Measurements from ENCODE around the gene RPUSD1.

RPUSD1 gene

DNA sequence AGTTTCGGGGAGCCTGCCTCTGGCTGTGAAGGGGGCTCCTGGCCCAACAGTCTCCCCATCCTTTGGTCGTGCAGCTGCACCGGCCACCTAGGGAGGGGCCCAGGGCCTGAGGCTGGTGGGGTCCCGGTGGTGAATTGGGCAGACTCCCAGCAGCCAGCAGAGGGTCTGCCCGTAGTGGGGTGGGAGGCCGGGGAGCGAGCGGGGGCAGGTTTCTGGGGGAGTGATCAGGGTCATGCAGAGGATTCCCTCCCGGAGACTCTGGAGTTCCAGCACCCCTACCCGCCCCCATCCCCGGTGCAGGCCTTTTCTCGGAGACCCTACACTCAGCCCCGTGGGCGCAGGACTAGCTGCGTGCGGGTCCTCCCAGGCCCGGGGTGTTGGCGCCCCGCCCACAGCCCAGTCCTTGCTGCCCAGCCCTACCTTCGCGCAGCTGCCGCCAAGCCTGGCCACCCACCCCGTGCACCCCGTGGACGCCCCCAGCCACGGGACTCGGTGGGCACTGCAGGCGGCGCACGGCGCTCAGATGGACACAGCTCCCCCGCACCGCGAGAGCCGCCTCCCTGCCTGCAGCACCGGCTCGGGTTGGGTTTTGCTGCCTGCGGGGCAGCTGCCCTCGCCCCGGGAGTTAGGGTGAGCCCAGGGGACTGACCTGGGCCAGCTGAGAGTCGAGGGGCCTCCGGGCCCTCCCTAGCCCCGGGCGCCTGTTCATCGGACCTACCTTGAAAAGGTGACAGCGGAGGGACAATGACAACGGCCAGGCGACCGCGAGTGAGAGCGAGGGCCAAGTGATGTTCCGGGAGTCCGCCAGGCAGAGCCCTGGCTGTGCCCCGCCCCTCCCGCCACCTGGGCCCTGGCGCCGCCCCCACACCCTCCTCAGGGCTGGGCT lies 12.0 kb upstream of the RPUSD1 start, which contains the start of gene GNG13:
TSS of gene GNG13 (minus strand) at position 787 of the 886 bp plus-strand sequence. CDS start 1,657 bp downstream, outside the sequence.
- no peak for DNase-seq

DNA sequence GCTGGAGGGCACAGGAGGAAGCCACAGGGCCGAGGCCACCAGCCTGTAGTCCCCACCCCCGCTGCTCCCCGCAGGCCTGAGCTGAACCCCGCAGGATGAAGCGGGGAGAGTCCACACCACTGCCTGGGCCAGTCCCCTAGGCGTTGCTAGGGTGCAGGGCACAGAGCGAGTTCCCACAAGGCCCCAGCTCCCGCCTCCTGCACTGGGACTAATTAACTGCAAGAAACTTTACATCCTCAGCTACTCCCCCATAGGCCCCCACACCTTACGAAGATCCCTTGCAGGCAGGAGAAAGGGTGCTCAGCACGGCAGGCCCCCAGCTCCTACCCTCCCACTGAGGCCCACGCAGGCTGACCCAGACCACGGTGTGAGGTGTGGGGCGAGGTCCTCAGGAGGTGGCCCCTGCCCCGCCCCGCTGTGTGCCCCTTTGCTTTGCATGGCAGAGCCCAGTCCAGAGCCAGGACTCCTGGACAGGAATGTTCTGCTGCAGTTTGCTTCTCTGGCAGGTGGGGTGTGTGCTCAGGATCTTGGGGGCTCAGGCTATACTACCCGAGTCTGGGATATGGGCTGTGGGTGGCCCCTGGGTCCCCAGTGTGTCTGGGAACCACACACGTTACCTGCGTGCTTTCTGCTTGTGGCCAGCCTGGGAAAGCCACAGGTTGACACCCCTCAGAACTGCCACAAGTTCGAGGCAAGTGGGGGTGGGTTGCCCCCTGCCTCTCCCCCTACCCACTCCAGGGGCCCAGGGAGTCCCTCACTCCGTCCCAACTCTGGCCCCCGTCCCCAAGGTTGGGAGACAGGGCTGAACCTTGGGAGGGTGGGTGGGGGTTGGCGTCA lies 11.1 kb upstream of the RPUSD1 start:
- DNase-seq = no peak

DNA sequence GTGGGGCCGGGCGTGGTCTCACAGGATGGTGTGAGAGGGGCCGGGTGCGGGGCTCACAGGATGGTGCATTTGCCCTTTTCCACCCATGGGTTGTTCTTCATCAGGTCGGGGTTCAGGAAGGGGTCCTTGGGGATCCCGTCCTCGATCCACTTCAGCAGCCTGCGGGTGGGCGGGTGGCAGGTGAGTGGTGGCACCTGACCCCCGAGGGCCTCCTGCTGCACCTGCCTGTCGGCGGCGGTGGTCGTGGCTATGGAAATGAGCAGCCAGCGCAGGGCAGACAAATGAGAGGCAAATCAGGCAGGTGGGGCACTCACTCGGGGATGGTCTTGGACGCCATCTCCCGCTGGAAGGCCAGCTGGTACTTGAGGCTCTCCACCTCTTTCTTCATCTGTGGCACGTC lies 10.5 kb upstream of the RPUSD1 start:
- DNase-seq = no peak

DNA sequence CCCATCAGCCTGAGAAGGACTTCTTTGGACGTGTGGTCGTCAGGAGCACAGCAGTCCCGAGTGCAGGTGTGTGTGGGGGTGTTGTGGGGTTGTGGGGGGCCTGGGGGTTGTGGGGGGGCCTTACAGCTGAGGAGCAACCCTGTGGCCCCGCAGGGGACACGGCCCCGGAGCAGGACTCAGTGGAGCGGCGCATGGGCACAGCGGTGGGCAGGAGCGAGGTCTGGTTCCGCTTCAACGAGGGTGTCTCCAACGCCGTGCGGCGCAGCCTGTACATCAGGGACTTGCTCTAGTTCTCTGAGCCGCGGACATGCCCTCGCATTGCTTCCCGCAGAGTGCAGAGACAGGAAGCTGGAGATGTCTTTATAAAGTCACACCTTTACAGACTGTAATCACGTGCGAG lies 9.5 kb upstream of the RPUSD1 start:
- DNase-seq = no peak

DNA sequence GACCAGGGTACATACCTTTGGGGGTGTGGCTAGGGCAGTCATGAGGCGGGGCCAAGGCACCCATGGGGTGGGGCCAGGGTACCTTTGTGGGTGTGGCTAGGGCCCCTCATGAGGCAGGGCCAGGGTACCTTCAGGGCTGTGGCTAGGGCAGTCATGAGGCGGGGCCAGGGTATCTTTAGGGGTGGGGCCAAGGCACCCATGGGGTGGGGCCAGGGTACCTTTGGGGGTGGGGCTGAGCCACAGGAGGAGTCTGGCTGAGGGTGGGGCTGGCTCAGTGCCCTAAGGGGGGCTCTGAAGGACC lies 8.9 kb upstream of the RPUSD1 start:
- no peak for DNase-seq

DNA sequence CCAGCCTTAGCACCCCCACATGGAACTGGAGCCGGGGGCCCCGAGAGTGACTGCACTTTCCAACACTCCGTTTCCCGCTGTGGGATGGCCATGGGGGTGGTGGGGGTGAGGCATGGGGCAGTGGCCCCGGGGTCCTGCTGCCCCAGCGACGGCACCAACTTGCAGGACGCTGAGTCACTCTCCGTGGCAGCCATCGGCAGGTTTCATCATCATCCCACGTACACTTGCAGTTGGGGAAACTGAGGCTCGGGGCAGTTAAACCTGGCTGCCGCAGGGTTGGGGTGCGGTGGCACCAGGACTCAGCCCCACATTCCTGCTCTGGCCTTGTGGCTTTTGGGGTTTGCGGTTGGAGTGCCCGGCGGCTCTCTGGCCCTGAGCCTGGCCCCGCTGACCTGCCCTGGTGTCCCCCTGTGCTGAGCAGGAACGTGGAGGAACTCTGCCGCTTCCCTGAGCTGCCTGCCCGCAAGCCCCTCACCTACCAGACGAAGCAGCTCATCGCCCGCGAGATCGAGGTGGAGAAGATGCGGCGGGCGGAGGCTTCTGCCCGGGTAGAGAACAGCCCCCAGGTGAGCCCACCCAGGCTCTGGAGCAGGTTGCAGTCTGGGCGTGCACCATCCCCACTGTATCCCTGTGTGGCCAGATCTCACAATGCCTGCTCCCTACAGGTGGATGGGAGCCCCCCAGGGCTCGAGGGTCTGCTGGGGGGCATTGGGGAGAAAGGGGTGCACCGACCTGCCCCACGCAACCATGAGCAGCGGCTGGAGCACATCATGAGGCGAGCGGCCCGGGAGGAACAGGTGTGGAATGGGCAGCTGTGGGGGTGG lies 8.3 kb upstream of the RPUSD1 start:
- no peak for DNase-seq

DNA sequence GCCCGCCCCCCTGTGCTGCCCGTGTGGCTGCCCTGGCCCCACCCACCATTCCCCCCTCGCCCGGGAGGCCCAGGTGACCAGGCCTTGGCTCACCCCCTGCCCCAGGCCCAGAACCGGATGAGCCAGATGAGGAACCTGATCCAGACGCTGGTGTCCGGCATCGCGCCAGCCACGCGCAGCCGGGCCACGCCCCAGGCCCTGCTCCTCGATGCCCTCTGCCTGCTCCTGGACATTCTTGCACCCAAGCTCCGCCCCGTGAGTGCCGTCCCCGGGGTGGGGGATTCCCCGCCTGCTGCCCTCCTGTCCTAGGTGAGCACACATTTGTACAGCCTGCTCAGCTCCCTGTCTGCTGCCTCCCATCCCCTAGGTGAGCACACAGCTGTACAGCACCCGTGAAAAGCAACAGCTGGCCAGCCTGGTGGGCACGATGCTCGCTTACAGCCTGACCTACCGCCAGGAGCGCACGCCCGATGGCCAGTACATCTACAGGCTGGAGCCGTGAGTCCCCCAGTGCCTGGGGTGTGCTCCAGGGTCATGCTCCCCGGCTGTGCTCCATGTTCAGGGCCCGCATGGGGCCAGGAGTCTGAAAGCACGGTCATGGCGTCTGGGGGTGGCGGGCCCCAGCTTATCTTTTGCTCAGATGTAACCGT lies 7.5 kb upstream of the RPUSD1 start:
- no peak for DNase-seq

DNA sequence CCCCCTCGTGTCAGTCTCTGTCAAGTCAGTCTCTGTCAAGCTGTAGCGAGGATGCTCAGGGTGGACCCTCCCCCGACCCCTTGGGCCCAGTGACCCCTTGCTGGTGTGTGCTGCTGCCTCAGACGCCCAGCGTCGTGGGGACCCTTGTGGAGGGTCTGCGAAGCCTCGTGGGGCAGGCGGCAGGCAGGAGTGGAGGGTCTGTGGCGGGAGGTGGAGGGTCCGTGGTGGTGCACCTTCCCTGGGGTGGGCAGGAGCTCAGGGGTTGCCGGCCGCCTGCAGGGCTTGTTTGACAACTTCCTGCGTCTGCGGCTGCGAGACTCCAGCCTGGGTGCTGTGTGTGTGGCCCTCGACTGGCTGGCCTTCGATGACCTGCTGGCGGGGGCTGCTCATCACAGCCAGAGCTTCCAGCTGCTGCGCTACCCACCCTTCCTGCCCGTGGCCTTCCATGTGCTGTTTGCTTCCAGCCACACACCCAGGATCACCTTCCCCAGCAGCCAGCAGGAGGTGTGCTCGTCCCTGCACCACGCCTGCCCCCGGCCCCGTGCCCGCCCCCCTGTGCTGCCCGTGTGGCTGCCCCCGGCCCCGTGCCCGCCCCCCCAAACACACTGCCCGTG lies 6.8 kb upstream of the RPUSD1 start:
- DNase-seq = no peak

DNA sequence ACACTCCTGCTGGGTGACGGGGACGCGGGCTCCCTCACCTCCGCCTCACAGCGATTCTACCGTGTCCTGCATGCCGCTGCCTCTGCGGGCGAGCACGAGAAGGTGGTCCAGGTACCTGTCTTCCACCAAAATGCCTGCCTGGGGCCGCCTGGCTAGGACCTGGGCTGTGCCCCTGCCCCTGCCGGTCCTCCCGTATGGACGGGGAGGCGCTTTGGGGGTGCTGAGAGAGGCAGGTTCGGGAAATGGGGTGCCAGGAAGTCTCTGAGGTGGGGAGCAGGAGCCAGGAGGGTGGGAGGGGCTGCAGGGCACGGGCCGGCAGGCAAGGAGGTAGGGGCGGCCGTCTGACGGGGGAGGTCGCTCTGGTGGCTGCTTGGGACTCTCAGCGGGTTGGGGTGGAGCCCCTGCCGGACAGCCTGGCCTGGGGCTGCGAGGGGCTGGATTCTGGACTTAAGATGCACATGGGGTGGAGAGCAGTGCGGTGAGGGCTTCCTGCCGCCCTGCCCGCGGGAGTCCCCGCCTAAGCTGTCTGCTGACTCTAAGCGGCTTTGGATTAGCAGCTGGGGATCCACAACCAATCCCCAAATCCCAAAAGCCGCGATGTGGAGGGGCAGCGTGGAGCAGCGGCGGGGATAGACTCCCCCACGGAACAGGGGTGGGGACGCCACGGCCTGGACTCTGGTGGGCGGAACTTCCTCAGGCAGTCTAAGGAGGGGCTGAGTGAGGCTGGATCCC lies 6.1 kb upstream of the RPUSD1 start:
- DNase-seq = no peak

DNA sequence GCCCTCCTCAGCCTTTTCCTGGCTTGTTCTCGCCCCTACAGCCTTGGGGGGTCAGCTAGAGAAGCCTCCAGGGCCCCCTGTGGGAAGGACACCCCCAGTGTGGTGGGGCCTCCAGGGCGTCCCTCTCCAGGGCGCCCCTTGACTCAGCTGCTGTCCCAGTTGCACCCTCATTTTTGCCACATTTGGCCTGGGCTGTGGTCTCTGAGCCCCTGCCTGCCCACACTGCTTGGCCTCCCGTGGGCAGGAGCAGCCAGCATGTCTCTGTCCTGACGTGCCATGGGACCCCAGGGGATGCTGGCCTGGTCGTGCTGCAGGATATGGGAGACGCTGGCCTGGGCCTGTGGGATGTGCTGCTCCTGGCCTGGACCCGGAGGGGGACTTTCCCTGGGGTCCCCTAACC lies 5.2 kb upstream of the RPUSD1 start:
- no peak for DNase-seq

DNA sequence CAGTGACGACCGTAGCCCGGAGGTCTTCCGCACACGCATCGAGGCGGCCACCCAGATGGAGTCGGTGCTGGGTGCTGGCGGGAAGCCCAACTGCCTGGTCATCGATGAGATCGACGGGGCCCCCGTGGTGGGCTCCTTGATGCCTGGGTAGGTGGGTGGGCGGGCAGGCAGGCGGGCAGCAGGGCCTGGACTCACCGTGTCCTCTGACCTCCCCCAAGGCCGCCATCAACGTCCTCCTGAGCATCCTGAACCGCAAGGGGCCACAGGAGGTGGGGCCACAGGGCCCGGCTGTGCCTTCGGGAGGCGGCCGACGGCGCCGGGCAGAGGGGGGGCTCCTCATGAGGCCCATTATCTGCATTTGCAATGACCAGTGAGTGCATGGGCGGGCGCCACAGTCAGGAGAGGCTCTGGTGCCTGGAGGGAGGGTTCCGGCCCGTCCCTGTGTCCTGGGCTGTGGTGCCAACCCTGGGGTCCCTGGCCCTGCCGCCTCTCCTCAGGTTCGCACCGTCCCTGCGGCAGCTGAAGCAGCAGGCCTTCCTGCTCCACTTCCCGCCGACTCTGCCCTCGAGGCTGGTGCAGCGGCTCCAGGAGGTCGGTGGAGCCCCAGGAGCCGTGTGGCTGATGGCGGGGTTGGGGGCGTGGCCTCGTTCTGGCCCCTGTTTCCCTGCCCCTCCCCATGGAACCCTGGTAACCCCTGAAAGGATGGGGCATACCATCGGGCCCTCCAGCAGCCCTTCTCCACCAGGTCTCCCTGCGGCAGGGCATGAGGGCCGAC lies 4.2 kb upstream of the RPUSD1 start:
- DNase-seq = no peak

DNA sequence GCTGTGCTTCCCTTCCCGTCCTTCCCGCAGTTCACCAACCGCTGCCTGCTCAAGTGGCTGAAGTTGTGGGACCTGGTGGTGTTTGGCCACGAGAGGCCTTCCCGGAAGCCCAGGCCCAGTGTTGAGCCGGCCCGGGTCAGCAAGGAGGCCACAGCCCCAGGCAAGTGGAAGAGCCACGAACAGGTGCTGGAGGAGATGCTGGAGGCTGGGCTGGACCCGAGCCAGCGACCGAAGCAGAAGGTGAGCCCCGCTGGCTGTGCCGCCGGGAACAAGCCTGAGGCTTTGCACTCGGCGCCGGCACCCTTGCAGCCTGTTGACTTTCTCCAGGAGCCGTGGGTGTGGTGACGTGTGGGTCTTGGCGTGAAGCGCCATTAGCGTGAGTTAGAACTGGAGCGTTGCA lies 3.0 kb upstream of the RPUSD1 start:
- DNase-seq = no peak

DNA sequence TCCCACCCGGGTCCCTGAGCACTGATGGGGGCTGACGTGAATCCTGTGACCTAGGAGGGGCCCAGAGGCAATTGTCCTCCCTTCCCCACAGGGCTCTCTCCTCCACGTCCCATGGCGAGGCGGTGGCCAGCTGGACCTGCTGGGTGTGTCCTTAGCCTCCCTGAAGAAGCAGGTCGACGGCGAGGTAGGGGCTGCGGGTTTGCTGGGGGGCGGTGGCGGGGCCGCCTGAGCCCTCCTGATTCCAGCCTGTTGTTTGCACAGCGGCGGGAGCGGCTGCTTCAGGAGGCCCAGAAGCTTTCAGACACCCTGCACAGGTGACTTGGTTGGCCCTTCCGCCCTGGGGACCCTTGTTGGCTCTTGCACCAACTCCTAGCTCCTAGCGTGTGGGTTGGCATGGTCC lies 1.9 kb upstream of the RPUSD1 start:
- no peak for DNase-seq

DNA sequence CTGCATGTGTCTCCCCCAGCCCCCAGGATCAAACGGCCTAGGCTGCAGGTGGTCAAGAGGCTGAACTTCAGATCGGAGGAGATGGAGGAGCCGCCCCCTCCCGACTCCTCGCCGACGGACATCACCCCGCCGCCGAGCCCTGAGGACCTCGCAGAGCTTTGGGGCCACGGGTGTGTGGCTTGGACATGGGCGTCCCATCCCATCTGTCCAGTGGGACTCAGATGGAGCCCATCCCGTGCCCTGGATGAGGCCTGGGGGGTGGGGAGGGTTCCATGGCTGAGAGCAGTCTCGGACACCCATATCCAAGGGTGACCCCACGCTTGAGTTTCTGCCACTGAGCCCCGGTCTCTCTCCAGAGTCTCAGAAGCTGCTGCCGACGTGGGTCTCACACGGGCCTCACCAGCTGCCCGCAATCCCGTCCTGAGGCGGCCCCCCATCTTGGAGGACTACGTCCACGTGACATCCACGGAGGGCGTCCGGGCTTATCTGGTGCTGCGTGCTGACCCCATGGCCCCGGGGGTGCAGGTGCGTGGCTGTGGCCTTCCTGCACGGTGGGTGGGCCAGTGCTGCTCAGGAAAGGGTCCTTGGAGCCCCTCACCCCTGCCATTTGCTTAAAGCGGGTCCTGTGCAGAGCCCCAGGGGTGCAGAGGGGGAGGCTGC lies 1.1 kb upstream of the RPUSD1 start:
- DNase-seq = no peak

DNA sequence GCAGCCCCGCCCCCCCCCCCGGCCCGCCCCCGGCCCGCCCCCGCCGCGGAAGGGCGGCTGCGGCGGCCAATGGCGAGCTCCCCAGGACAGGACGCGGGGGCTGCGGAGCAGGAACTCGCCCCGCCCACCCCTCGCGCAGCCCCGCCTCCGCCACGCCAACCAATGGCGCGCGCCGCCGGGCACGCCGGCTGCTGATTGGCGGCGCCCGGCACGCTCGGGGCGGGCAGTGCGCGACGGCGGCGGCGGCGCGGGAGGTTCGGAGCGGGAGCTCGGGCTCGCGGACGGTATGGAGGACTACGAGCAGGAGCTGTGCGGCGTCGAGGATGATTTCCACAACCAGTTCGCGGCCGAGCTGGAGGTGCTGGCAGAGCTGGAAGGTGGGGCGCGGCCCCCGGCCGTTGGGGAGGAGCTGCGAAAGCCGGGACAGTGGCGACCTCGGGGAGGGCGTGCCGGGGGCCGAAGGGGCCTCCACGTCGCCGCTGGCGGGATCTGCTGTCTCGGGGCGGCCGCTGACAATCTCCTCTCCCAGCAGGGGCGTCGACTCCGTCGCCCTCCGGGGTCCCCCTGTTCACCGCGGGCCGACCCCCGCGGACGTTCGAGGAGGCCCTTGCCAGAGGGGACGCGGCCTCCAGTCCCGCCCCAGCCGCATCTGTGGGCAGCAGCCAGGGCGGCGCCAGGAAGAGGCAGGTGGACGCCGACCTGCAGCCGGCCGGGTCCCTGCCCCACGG lies 382 bp upstream of the RPUSD1 start, which contains the start of gene CHTF18:
TSS of gene CHTF18 (plus strand) at position 222 of the 728 bp plus-strand sequence. CDS start at position 287, 65 bp downstream.
- DNase-seq = peak; percentile 83

DNA sequence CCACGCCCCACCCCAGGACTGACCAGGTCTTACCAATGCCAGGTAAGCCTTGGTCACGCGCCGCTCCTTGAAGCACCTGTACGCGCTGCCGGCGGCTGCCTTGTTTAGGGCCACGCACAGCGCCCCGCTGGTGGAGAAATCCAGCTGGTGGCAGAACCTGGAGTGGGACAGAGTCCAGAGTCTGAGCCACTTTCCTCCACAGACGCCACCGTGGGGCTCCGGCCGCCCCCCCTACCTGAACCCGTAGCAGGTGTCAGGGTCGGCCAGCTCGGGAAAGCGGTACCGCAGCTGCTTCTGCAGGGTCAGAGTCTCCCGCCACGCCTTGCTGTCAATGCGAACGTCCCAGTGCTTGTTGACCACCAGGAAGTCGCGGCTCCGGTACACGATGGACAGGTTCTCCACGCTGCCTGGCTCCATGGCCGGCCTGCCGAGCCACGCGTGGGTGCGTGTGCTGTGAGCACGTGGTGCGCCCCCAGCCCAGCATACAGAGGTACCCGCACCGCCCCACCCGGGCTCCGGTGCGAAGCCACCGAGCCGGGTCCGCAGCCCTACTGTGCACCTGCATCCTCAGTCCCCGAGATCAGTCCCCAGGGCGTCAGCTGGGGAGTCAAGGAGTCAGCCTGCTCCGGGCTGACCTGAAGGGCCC lies 737 bp downstream of the RPUSD1 start:
- DNase-seq = no peak

DNA sequence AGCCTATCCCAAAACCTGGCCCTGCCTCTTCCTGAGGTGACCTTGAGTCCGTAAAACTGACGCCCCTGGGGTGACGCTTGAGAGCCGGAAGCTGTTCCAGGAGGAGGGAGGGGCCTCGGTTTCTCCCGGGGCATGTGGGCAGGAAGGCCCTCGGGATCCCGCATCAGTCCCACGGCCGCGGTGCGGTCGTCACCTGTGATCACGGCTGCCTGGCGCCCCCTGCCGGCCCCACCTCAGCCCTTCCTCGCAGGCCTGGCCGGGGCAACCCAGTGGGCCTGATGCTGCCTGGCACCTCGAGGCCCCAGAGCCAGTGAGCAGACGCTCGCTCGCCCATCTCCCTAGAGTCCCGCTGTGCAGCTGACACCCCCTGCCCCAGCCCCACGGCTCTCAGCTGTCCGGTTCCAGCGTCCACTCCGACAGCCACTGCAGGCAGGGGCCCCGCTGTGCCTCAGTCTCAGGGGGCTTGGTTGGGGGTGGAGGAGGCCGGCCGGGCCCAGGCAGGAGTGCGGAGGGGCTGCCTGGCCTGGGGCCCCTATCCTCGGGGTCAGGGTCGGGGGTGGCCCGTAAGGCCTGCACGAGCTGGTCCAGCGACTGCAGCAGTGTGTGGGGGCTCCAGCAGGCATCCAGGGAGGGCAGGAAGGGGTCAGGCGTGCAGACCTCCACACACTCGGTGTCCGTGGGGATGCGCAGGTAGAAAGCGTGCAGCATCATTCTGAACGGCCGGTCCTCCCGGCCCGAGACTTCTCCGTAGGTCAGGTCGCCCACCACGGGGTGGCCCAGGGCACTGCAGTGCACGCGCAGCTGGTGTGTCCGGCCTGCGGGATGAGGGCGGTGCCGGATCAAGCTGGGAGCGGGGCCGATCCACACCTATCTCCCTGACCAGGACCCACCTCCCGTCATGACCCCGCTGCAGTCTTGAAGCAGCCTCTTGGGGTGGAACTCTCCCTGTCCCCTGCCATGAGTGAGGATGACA lies 2.3 kb downstream of the RPUSD1 start:
- no peak for DNase-seq
